ENCODE measurements around the gene KRTAP9-1.

- TF ChIP-seq POLR2A (IDR thresholded peaks at IDR 0.05) (no peak), CTCF (IDR thresholded peaks at IDR 0.05) (no peak)
These were observed 11.3 kb upstream of the KRTAP9-1 start for GRCh38 chr17:41178341-41178740.
